Activated B cell treated with CpG ODN at 0.5 μM for 24 hours (primary cell): Measurements from ENCODE around the gene RBM38. TPM values are rescaled to one million over a fixed set of nuclear protein-coding genes. Genes with fewer than 3 reads are reported as not detected.

Experiments
- ATAC-seq: fragments of 200-7000 bp; cut with Tn5 transposase; one replicate; pipeline ENCODE4 v1.10.0; 2021; ENCODE audit warnings: low read depth, mild to moderate bottlenecking, moderate library complexity
- CTCF ChIA-PET: fragments of 350-600 bp; sonication (Branson Sonifier 250); formaldehyde crosslinking; loops from one replicate; lab custom pipeline; 2021; ENCODE audit warnings: antibody characterized with exemption; lab: Charles Lee
- POLR2A ChIA-PET: fragments of 350-600 bp; sonication (Branson Sonifier 250); formaldehyde crosslinking; loops from one replicate; lab custom pipeline; 2021; ENCODE audit warnings: antibody characterized with exemption; lab: Charles Lee
- DNase-seq: peaks from one replicate; pipeline ENCODE4 v3.0.0; 2022
- H3K27ac Mint-ChIP-seq: one replicate; pipeline ENCODE4 v1.8.0; 2020; ENCODE audit warnings: mixed read lengths
- H3K27me3 Mint-ChIP-seq: one replicate; pipeline ENCODE4 v1.8.0; 2021; ENCODE audit warnings: mixed read lengths
- H3K36me3 Mint-ChIP-seq: one replicate; pipeline ENCODE4 v1.8.0; 2021; ENCODE audit warnings: low read depth, mixed read lengths
- H3K4me1 Mint-ChIP-seq: one replicate; pipeline ENCODE4 v1.8.0; 2021; ENCODE audit warnings: mixed read lengths
- H3K4me3 Mint-ChIP-seq: one replicate; pipeline ENCODE4 v1.8.0; 2020; ENCODE audit warnings: mild to moderate bottlenecking, mixed read lengths
- H3K9me3 Mint-ChIP-seq: one replicate; pipeline ENCODE4 v1.8.0; 2020; ENCODE audit warnings: mixed read lengths
- intact Hi-C: fragments of 100-400 bp; cut with micrococcal nuclease; formaldehyde crosslinking; loops from one replicate; pipeline ENCODE4 v1.15.1; 2024
- total RNA-seq: library from RNA; stranded (reverse); gene quantifications from 2 replicates; pipeline ENCODE4 v1.2.3, GENCODE V29; 2022
- TF ChIP-seq, protein P1 (sequence below): fragments of 200-600 bp; IDR thresholded peaks from one replicate; pipeline ENCODE4 v1.8.0; 2022; ENCODE audit warnings: antibody characterized with exemption, mild to moderate bottlenecking

The RBM38 gene
- total RNA-seq, 1 donor from 2014 or later: 69.6 TPM

DNA sequence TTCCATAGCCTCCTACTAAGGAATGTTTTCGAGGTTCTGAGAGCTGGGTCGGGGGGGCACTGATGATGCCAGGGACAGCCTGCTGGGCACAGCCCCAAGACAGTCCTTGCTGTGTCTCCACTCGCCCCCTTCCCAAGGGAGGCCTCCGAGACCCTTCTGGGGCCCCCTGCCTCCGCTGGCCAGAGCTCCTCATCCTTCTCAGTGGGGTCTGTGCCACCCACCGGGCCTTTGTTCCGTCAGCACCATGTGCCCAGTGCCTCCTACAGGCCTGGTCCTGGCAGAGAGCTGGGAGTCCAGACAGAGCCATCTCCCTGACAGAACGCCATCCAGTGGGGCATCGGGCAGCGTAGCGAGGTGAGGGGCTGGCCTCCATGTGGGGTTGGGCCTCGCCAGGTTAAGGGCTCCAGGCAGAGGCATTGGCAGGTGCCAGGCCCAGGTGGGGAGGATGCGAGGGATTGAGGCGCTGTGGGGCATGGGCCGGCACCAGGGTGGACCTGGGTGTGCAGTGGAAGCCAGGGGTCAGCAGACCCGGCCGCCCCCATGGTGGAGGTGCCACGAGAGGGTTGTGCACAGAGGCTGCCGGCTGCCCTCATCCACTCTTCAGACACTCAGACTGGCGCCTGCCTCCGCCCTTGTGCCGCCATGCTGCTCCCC, 13.3 kb downstream of the RBM38 start:
- Mint-ChIP-seq H3K27me3 (no peaks in the 10 kb centered on the region), H3K9me3 (no peaks in the 10 kb centered on the region), H3K27ac (no peak overlapping the region), H3K36me3 (peaks cover 84% of the 10 kb centered on the region), H3K4me3 (no peak overlapping the region), H3K4me1 (peaks cover 74% of the 10 kb centered on the region)
- CTCF ChIA-PET: no interaction called here
- POLR2A ChIA-PET: interaction anchor here (0.6 to 9.6 kb wide), 6 partner anchors 8 to 829 kb away, joined by 3 to 244 read pairs (median 6); partner anchors contain the start of gene RBM38
- intact Hi-C loops: no loop called here
- ATAC-seq: no peak
- no peak for DNase-seq
- TF ChIP-seq, protein P1, sequence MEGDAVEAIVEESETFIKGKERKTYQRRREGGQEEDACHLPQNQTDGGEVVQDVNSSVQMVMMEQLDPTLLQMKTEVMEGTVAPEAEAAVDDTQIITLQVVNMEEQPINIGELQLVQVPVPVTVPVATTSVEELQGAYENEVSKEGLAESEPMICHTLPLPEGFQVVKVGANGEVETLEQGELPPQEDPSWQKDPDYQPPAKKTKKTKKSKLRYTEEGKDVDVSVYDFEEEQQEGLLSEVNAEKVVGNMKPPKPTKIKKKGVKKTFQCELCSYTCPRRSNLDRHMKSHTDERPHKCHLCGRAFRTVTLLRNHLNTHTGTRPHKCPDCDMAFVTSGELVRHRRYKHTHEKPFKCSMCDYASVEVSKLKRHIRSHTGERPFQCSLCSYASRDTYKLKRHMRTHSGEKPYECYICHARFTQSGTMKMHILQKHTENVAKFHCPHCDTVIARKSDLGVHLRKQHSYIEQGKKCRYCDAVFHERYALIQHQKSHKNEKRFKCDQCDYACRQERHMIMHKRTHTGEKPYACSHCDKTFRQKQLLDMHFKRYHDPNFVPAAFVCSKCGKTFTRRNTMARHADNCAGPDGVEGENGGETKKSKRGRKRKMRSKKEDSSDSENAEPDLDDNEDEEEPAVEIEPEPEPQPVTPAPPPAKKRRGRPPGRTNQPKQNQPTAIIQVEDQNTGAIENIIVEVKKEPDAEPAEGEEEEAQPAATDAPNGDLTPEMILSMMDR: no peak

DNA sequence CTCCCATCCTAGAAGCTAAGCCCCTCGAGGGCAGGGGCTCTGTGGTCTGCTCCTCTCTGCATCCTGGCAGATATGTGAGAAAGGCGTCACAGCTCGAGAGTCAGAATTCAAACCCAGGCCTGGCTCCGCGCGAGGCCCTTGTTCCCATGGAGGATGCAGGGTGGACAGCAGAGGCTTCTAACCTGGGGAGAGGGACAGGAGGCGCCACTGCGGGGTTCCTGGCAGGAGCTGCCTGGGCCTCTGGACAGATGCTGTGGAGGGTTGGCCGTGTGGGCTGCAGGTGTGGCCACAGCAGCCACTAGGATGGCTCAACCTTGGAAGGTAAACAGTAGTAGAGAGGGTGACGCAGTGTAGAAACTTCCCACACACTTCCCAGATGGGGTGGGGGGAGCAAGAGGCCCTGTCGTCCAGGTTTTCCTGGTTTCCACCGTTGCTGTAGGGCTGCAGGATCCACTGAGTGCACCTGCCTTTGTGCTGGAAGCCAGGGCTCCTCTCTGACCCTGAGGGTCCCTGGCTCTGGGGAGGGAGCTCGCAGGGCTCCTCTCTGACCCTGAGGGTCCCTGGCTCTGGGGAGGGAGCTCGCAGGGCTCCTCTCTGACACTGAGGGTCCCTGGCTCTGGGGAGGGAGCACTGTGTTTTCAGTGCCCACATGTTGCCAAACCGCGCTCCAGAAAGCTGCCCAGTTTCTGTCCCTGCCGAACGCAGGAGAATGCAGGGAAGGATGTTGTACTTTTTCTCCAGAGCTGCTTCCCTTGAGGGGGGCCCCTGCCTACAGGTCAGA, 14.2 kb downstream of the RBM38 start:
- H3K27me3 Mint-ChIP-seq: no peaks in the 10 kb centered on the region
- no peak for DNase-seq
- CTCF ChIA-PET: interaction anchor here (0.9 kb wide), 1 partner anchor 29 kb away, joined by 3 read pairs; no protein-coding TSS in a partner anchor
- ATAC-seq: no peak
- POLR2A ChIA-PET: interaction anchor here (0.6 to 9.6 kb wide), 4 partner anchors 7 to 829 kb away, joined by 3 to 244 read pairs (median 5); partner anchors contain the start of gene RBM38
- H3K4me1 Mint-ChIP-seq: peaks cover 69% of the 10 kb centered on the region
- H3K27ac Mint-ChIP-seq: no peak overlapping the region
- H3K9me3 Mint-ChIP-seq: no peaks in the 10 kb centered on the region
- TF ChIP-seq, protein P1: no peak
- intact Hi-C loops: no loop called here
- H3K4me3 Mint-ChIP-seq: no peak overlapping the region
- H3K36me3 Mint-ChIP-seq: peaks cover 89% of the 10 kb centered on the region

DNA sequence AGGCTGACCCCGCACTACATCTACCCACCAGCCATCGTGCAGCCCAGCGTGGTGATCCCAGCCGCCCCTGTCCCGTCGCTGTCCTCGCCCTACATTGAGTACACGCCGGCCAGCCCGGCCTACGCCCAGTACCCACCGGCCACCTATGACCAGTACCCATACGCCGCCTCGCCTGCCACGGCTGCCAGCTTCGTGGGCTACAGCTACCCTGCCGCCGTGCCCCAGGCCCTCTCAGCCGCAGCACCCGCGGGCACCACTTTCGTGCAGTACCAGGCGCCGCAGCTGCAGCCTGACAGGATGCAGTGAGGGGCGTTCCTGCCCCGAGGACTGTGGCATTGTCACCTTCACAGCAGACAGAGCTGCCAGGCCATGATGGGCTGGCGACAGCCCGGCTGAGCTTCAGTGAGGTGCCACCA, 16.4 kb downstream of the RBM38 start:
- ATAC-seq (no peak), DNase-seq (no peak)
- ChIA-PET CTCF (no interaction called here), POLR2A (interaction anchor here (0.7 to 2.3 kb wide), 2 partner anchors 9 to 16 kb away, joined by 3 to 9 read pairs; no protein-coding TSS in a partner anchor)
- intact Hi-C loops: no loop called here
- Mint-ChIP-seq H3K27ac (no peak overlapping the region), H3K36me3 (peaks cover 71% of the 10 kb centered on the region), H3K9me3 (no peaks in the 10 kb centered on the region), H3K27me3 (no peaks in the 10 kb centered on the region), H3K4me1 (peaks cover 56% of the 10 kb centered on the region), H3K4me3 (no peak overlapping the region)
- TF ChIP-seq, protein P1: no peak

DNA sequence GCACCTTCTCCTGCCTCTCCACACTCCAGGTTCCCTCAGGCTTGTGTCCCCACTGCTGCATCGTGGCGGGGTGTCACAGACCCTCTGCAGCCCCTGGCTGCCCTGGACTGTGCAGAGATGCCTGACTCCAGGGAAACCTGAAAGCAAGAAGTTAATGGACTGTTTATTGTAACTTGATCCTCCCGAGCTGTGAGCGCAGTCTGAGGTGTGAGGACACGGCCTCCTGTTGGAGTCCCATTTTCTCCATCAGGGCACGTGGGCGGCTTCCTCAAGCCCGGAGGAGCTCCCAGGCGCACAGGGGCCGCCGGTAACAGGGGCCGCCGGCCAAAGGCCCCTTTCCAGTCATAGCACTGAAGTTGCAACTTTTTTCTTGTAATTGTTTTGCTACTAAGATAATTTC, 16.9 kb downstream of the RBM38 start:
- ChIA-PET POLR2A (interaction anchor here (2.3 kb wide), 1 partner anchor 9 kb away, joined by 9 read pairs; no protein-coding TSS in a partner anchor), CTCF (no interaction called here)
- Mint-ChIP-seq H3K27ac (no peak overlapping the region), H3K4me3 (no peak overlapping the region), H3K27me3 (no peaks in the 10 kb centered on the region), H3K36me3 (peaks cover 65% of the 10 kb centered on the region), H3K9me3 (no peaks in the 10 kb centered on the region), H3K4me1 (peaks cover 52% of the 10 kb centered on the region)
- intact Hi-C loops: no loop called here
- no peak for DNase-seq
- TF ChIP-seq, protein P1: no peak
- no peak for ATAC-seq
